CD4-positive, alpha-beta T cell (primary cell): ENCODE results near the gene DIP2C. TPM values are rescaled to one million over a fixed set of nuclear protein-coding genes. Genes with fewer than 3 reads are reported as not detected.

Source experiments
- ATAC-seq: fragments of 200-7000 bp; cut with Tn5 transposase; one replicate; pipeline ENCODE4 v1.10.0; 2022; ENCODE audit warnings: mild to moderate bottlenecking; ENCODE audit not compliant: poor library complexity
- CTCF ChIA-PET: fragments of 350-600 bp; sonication (Branson Sonifier 250); formaldehyde crosslinking; loops from one replicate; lab custom pipeline; 2021; ENCODE audit warnings: antibody characterized with exemption, inconsistent platforms; lab: Charles Lee
- POLR2A ChIA-PET: fragments of 350-600 bp; sonication (Branson Sonifier 250); formaldehyde crosslinking; loops from one replicate; lab custom pipeline; 2021; ENCODE audit warnings: antibody characterized with exemption, inconsistent platforms; lab: Charles Lee
- DNase-seq, 14 experiments: peaks; one replicate each; pipeline ENCODE4 v3.0.0-alpha.2; 2013 to 2020; ENCODE audit warnings: mixed read lengths in 2 of 14
- H3K27ac ChIP-seq, 2 donors: one replicate each; pipeline versions ENCODE4 v1.5.1 to v1.7.0; 2013; ENCODE audit warnings: low read length in 2 of 2, low read depth in 1 of 2, mild to moderate bottlenecking in 1 of 2
- H3K27me3 ChIP-seq, 2 experiments: 1 replicate in 1 of 2; 2 replicates in 1 of 2; pipeline versions ENCODE4 v1.6.1 to v1.7.0; 2013; ENCODE audit warnings: low read length in 2 of 2, control low read depth in 1 of 2, mild to moderate bottlenecking in 1 of 2, moderate library complexity in 1 of 2; ENCODE audit not compliant: insufficient read depth in 2 of 2, control insufficient read depth in 1 of 2
- H3K36me3 ChIP-seq: one replicate; pipeline ENCODE4 v1.6.1; 2013; ENCODE audit warnings: low read length, control low read depth; ENCODE audit not compliant: insufficient read depth
- H3K4me1 ChIP-seq: one replicate; pipeline ENCODE4 v1.6.1; 2013; ENCODE audit warnings: low read length, control low read depth; ENCODE audit not compliant: insufficient read depth
- H3K4me3 ChIP-seq: one replicate; pipeline ENCODE4 v1.5.1; 2013; ENCODE audit warnings: mild to moderate bottlenecking, low read length, moderate library complexity
- H3K9me3 ChIP-seq, 2 experiments: 1 replicate in 1 of 2; 2 replicates in 1 of 2; pipeline versions ENCODE4 v1.6.1 to v1.7.0; 2013; ENCODE audit warnings: low read length in 2 of 2, mild to moderate bottlenecking in 2 of 2, control low read depth in 1 of 2, moderate library complexity in 1 of 2; ENCODE audit not compliant: control insufficient read depth in 1 of 2, insufficient read depth in 1 of 2
- H3K27ac Mint-ChIP-seq: one replicate; pipeline ENCODE4 v1.8.0; 2020; ENCODE audit warnings: mixed read lengths
- H3K27me3 Mint-ChIP-seq: one replicate; pipeline ENCODE4 v1.8.0; 2021; ENCODE audit warnings: mixed read lengths
- H3K36me3 Mint-ChIP-seq: one replicate; pipeline ENCODE4 v1.8.0; 2021; ENCODE audit warnings: low read depth, mixed read lengths
- H3K4me1 Mint-ChIP-seq: one replicate; pipeline ENCODE4 v1.8.0; 2021; ENCODE audit warnings: low read depth, mixed read lengths
- H3K4me3 Mint-ChIP-seq: one replicate; pipeline ENCODE4 v1.8.0; 2020; ENCODE audit warnings: mild to moderate bottlenecking, mixed read lengths
- H3K9me3 Mint-ChIP-seq: one replicate; pipeline ENCODE4 v1.8.0; 2020; ENCODE audit warnings: mixed read lengths
- CTCF ChIP-seq: fragments of 200-600 bp; IDR thresholded peaks from one replicate; pipeline ENCODE4 v1.8.0; 2022; ENCODE audit warnings: antibody characterized with exemption, mild to moderate bottlenecking
- intact Hi-C, 2 experiments: fragments of 100-400 bp; cut with DNase I in 1 of 2; cut with micrococcal nuclease in 1 of 2; formaldehyde crosslinking; loops; one replicate each; pipeline versions ENCODE4 v1.15.1 to v1.9.0; 2023 to 2025; cut with DNase I, micrococcal nuclease
- total RNA-seq, 174 experiments: library from RNA in 2 of 174; stranded (reverse) in 2 of 174; gene quantifications; one replicate each; pipeline ENCODE4 v1.2.3 and lab custom pipeline; 2021 to 2026

DIP2C gene
- total RNA-seq, 2 experiments from 2014 or later = 4.1 TPM

DNA sequence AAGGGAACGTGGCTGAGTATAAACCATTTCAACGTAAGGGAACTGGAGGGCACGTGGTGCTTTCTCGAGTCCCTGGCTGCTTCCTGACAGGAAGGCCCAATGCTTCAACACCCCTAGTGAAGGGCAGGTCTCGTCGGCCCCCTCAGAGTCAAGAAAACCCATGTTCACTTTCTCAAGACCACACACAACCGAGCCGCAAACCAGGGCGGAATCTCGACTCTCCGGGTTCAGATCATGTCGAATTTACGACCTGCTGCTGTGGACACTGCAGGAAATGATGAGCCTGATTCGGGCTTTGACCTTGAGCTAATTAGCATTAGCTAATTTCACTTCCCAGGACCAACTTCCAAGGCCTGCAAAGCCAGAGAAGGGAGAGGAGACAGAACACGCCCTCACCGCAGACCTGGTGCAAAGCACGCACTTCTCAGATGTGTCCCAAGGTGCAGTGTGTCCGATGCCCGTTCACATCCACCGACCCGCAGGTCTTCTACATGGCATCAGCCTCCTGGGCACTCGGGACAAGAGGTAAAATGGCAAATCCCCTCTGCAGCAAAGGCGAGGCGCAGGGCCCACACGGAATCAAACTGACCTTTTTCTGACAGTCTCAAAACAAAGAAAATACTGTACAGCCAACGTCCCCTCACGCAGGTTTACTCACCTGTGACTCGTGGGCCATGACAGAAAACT, 94.7 kb downstream of the DIP2C start:
- POLR2A ChIA-PET = no interaction called here
- intact Hi-C loops = no loop called here
- no peak for DNase-seq
- H3K36me3 ChIP-seq = no peaks in the 10 kb centered on the region
- peaks cover 7% of the 10 kb centered on the region for H3K27me3 Mint-ChIP-seq
- no peaks in the 10 kb centered on the region for H3K4me1 ChIP-seq
- H3K4me3 ChIP-seq = no peak overlapping the region
- no peak overlapping the region for H3K27ac ChIP-seq
- H3K9me3 ChIP-seq = no peaks in the 10 kb centered on the region
- CTCF ChIA-PET = no interaction called here
- no peaks in the 10 kb centered on the region for H3K9me3 Mint-ChIP-seq
- no peaks in the 10 kb centered on the region for H3K36me3 Mint-ChIP-seq
- no peak overlapping the region for H3K27ac Mint-ChIP-seq
- no peak for TF ChIP-seq CTCF
- ATAC-seq = no peak
- H3K27me3 ChIP-seq = peaks cover 0 to 3% of the 10 kb centered on the region in 2 experiments
- no peaks in the 10 kb centered on the region for H3K4me1 Mint-ChIP-seq
- no peak overlapping the region for H3K4me3 Mint-ChIP-seq

GRCh38 chr10:593901-594457, 95.5 kb downstream of the DIP2C start:
- no peak for DNase-seq
- no peaks in the 10 kb centered on the region for H3K4me1 ChIP-seq
- ChIA-PET POLR2A (no interaction called here), CTCF (no interaction called here)
- H3K9me3 ChIP-seq = no peaks in the 10 kb centered on the region
- no peaks in the 10 kb centered on the region for H3K36me3 ChIP-seq
- H3K27ac ChIP-seq = no peak overlapping the region
- Mint-ChIP-seq H3K27ac (no peak overlapping the region), H3K27me3 (peaks cover 7% of the 10 kb centered on the region), H3K9me3 (no peaks in the 10 kb centered on the region), H3K4me1 (no peaks in the 10 kb centered on the region), H3K4me3 (no peak overlapping the region), H3K36me3 (no peaks in the 10 kb centered on the region)
- peaks cover 0 to 3% of the 10 kb centered on the region in 2 experiments for H3K27me3 ChIP-seq
- no peak for ATAC-seq
- no peak for TF ChIP-seq CTCF
- intact Hi-C loops = no loop called here
- no peak overlapping the region for H3K4me3 ChIP-seq

DNA sequence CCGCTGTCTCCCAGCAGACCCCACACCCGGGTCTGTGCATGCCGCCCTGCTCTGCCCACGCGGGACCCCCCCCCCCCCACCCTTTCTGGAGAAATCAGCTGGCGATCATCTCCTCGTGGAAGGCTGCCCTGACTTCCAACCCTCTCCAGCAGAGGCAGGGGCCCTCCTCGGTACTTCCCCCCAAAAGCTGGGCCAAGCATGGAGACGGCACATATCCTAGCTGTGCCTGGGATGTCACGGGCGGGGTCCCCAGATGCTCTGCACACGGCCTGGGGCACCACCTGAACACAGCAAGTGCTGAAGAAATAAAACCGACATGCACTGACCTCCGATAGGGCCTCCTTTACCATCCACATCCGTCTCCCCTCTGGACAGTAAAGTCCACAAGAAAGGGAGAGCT, 96.0 kb downstream of the DIP2C start:
- Histone ChIP-seq H3K27ac (no peak overlapping the region), H3K9me3 (no peaks in the 10 kb centered on the region), H3K4me1 (no peaks in the 10 kb centered on the region), H3K27me3 (peaks cover 0 to 3% of the 10 kb centered on the region in 2 experiments), H3K4me3 (no peak overlapping the region), H3K36me3 (no peaks in the 10 kb centered on the region)
- Mint-ChIP-seq H3K36me3 (no peaks in the 10 kb centered on the region), H3K4me1 (no peaks in the 10 kb centered on the region), H3K27ac (no peak overlapping the region), H3K4me3 (no peak overlapping the region), H3K9me3 (no peaks in the 10 kb centered on the region), H3K27me3 (peaks cover 7% of the 10 kb centered on the region)
- intact Hi-C loops = no loop called here
- TF ChIP-seq CTCF = no peak
- ATAC-seq = no peak
- DNase-seq = no peak
- ChIA-PET CTCF (no interaction called here), POLR2A (no interaction called here)
